ENCODE results near the gene CFAP100.

The CFAP100 gene

GRCh38 chr3:126377211-126377610, 17.5 kb upstream of the CFAP100 start:
- no peak for DNase-seq

GRCh38 chr3:126378341-126378751, 16.4 kb upstream of the CFAP100 start:
- no peak for DNase-seq

GRCh38 chr3:126380011-126380768, 14.5 kb upstream of the CFAP100 start:
- DNase-seq = no peak

DNA sequence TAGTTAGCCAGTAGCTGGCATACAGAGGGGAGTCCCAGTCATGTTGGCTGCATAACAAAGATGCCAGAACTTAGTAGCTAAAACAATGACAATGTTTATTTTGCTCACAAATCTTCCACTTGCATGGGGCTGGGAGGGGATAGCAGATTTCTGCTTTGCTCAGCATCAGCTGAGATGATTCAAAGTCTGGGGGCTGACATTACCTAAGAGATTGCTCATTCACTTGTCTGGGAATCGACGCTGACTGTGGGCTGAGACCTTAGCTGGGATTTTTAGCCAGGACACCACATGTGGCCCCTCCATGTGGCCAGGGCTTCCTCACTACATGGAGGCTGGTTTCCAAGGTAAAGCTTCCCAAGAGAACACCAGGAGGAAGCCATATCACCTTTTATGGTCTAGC, 12.7 kb upstream of the CFAP100 start:
- no peak for DNase-seq

- DNase-seq = peak; percentile 90
Measured at GRCh38 chr3:126389112-126389793, 5.5 kb upstream of the CFAP100 start.

DNA sequence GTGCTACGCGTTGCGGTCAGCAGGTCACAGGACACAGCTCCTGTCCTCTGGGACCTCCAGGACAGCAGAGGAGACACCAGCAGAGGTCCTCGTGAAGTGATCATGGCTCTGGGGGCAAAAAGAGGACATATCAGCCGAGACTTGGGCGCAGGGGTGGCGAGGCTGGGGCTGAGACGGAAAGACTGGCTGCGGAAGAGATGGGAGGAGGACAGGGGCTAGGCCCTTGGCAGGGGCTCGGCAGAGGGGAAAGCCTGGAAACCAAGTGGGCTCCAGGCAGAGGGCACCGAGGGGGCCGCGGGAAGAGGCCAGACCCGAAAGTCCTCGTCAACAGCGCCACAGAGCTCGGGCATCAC, 4.9 kb upstream of the CFAP100 start:
- DNase-seq = no peak

DNA sequence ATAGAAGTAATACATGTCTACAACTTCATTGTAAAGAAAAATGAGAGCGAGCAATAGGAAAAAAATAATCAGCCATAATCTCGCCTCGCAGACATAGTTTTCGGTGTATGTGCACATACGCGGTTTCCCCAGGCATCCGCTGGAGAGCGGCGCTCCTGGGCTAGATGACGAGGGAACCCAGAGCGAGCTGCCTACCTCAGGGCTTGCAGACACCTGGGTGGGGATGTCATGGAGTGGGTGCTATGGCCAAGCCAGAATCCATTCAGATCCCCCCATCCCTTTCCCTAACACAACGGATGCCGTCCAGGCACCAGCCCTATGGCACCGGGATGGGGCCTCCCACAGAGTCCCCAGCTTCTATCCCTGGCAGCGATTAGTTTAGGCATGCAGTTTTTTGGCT, 4.5 kb upstream of the CFAP100 start:
- DNase-seq = no peak

DNA sequence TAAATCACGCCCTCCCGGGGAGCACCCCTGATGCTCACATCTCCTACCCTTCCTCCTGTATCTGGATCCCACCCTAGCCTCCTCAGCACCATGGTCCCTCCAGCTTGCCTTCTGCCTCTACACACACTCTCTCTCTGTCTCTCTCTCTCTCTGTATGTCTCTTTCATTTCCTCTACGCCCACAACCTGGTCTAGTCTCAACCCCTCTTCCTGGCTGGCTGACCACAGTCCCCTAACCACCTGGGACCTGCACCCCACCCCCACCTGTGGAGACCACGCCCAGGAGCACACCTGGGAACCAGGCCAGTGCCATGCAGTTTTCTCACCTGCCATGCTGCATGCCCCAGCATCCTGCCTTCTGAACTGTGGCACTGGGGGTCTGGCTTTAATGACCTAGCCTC, 4.0 kb upstream of the CFAP100 start:
- DNase-seq = no peak

GRCh38 chr3:126391631-126392030, 3.1 kb upstream of the CFAP100 start:
- DNase-seq = no peak

GRCh38 chr3:126392246-126392645, 2.5 kb upstream of the CFAP100 start:
- no peak for DNase-seq

DNA sequence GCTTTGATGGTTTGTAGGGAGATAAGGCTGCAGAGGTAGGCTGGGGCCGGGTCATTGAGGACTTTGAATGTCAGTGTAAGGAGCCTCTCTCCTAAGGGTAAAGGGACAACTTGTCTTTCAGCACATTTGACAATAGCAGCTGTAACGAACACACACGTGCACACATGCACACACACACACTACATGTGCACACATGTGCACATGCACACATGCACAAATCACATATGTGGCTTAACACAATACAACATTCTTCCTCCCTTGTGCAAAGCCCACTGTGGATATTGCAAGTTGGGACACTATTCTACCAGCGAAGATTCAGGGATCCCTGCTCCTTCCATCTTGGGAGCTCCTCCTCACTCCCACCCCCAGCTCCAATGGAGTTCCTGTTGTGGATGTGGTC, 1.1 kb upstream of the CFAP100 start:
- DNase-seq = no peak

DNA sequence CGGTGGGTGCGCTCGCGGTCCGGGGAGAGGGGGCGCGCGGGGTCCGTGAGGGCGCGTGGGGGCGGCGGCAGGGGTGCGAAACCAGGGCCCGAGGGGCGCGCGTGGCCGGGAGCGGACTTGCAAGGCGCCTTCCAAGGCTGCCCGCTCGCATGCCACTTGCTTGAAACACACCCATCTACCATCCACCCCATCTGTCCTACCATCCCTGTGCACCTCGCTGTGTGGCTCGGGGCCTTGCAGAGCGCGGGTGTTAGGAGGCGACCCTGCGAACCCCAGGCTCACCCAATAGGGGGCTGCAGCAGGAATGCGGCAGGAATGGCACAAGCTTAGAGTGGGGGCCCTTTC, 240 bp downstream of the CFAP100 start:
- DNase-seq = no peak

DNA sequence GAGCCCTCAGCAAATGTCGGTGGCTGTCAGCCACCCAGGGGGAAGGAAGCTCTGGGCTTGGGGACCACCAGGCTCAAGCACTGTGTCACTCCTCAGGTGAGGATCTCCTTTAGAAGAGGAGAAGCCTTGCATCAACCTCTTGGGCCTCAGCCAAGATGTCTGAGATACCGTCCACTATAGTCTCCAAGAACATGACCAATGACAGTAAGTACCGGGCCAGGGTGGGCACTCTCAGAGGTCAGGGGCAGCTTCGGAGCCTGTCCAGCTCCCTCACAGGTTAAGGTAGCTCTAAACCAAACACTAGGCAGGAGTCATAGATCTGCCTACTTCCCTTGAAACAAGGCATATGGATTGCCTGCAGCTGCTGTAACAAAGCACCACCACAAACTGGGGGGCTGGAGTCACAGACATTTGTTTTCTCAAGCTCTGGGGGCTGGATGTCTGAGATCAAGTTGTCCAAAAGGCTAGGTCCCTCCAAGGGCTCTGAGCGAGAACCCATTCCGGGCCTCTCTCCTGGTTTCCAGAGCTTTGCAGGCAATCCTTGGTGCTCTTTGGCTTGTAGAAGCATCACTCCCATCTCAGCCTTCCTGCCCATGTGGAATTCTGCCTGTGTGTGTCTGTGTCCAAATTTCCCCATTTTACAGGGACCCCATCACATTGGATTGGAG, 1.3 kb downstream of the CFAP100 start:
- no peak for DNase-seq

GRCh38 chr3:126396536-126396935, 1.8 kb downstream of the CFAP100 start:
- DNase-seq = no peak

GRCh38 chr3:126397610-126398422, 3.1 kb downstream of the CFAP100 start:
- no peak for DNase-seq

- DNase-seq = no peak
Measured at GRCh38 chr3:126398423-126399350, 4.0 kb downstream of the CFAP100 start.

- peak; percentile 99 for DNase-seq
Measured at GRCh38 chr3:126399351-126399735, 4.6 kb downstream of the CFAP100 start.

- DNase-seq = no peak
Measured at GRCh38 chr3:126399756-126400155, 5.0 kb downstream of the CFAP100 start.

DNA sequence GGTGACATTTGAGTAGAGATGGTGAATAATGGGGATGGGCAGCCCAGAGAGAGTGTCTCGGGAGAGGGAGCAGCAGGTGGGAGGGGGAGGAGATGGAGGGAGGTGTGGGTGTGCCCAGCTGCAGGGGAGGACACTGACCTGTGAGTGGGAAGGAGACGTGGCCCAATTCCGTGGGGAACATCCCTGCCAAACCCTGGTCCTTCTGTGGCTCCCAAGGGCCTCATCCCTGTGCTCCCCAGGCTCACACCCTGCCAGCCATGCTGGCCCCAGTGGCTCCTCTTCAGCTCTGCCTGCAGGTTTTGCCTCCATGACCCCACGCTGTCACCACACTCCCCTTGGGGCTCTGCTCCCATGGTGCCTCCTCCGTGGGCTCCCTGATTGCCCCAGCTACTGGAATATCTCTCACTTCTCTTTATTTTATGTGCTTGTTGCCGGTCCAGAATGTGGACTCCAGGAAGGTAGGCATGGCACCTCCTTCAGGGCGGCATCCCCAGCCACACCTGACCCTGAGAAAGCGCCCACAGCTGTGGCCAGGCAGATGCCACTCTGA, 7.0 kb downstream of the CFAP100 start:
- no peak for DNase-seq

DNA sequence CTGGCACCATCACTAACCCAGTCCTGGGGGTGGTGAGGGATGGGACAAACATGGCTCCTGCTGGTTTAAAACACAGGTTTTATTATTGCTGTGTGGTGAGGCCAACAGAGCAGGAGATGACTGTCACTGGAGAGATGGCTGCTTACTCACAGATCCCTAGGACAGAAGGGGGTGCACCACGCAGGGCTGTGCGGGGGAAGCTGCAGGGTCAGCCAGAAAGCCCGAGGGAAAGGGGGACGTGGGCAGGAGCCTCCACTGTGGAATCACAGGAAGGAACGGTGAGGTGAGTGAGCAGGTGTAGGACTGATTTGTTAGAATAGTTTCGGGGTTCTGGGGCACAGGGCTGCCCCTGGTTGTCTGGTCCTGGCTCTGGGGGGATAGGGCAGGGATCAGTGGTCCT, 7.5 kb downstream of the CFAP100 start:
- DNase-seq = no peak

GRCh38 chr3:126402666-126403302, 8.1 kb downstream of the CFAP100 start:
- DNase-seq = no peak

Measured in MV-4-11 (cell line).